LNCaP clone FGC (cell line): ENCODE measurements around the gene UGT3A2.

Experiments
- DNase-seq: peaks from one replicate; pipeline ENCODE4 v3.0.0-alpha.2; 2011; ENCODE audit warnings: low read depth
- H3K4me3 ChIP-seq: 2 replicates; pipeline ENCODE4 v1.5.1; 2011; ENCODE audit warnings: mild to moderate bottlenecking, low read depth, low read length, control low read depth
- CTCF ChIP-seq: IDR thresholded peaks from 2 replicates; pipeline ENCODE4 v1.5.1; 2012; ENCODE audit warnings: mild to moderate bottlenecking; ENCODE audit not compliant: control insufficient read depth, insufficient read depth; ENCODE audit errors: extremely low read depth

The UGT3A2 gene

DNA sequence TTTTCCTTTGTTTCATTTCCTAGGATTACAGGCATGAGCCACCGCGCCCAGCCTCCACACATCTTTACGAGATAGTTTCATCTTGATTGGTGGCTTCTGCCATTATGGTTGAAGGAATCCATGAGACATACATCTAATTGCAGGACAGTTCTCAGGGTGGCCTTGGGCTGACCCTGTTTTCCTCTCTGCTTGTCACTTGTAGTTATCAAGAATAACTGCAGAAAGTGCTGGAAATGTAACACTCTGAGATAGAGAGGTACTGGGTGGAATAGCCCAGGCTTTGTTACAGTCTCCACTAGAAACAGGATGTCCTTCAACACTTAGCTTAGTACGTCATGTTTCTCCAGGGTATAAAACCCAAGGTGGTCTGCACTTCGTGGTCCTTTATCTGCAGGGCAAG lies 10.7 kb downstream of the UGT3A2 start:
- TF ChIP-seq CTCF = no peak
- no peak for DNase-seq
- no peak overlapping the region for H3K4me3 ChIP-seq

DNA sequence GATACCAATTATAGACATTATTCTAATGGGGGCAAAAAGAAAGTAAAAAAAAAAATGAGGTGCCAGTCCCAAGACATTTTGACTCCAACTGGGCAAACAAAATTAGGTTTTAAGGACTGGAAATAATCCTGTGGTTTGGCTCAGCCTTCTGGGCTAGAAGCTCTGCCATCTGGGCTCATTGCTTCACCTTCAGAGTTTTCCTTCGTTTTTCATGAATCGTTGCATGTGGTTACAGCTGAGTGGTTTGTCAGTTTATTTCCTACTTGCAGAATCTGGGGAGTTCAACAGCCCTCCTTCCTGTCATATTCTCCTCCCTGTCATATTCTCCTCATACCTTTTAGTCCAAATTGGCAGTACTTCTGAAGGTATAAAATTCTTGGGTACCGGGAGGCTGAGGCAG lies 12.0 kb downstream of the UGT3A2 start:
- no peak for DNase-seq
- no peak overlapping the region for H3K4me3 ChIP-seq

DNA sequence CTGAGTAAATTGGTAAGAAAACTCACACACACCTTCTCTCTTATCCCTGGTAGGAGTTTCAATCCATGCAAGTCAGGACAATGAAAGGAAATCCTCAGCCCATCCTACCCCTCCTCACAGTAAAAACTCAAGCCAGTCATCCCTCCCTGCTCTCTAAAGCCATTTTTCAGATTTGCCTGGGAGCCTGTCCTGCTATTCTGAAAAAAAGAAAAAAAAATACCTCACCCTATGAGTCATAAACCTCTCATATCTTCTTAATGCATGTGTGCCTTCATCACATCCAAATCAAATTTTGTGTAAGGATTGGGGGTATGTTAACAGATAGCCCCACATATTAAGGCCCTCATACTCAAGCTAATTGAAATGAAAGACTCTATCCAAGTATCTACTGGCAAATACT lies 14.1 kb downstream of the UGT3A2 start:
- no peak for TF ChIP-seq CTCF
- no peak overlapping the region for H3K4me3 ChIP-seq
- no peak for DNase-seq

More for the DNA sequence above, 12.0 kb downstream of the UGT3A2 start:
- TF ChIP-seq CTCF = no peak

DNA sequence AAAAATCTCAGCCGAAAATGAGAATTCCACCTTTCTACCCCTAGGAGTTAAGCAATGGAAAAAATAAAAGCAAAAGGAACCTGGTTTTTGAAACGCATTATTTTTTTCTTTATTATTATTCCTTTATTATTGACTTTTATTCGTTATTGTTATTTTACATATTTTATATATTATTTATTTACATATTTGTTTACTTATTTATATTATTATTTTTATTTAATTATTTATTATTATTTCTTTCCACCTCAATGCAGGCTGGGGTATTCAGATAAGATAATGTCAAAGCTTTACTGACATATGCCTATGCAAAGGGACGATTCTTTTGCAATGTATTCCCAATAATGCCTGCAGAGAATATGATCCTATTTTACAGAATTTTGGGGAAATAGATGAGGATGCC lies 16.7 kb downstream of the UGT3A2 start:
- no peak for DNase-seq
- H3K4me3 ChIP-seq = no peak overlapping the region
- no peak for TF ChIP-seq CTCF

- DNase-seq = no peak
- H3K4me3 ChIP-seq = no peak overlapping the region
- TF ChIP-seq CTCF = no peak
These were observed 19.1 kb downstream of the UGT3A2 start for GRCh38 chr5:36047384-36048160.

GRCh38 chr5:36045895-36046294 lies 20.8 kb downstream of the UGT3A2 start:
- no peak for TF ChIP-seq CTCF

GRCh38 chr5:36041537-36041845 lies 25.2 kb downstream of the UGT3A2 start:
- no peak for DNase-seq
- H3K4me3 ChIP-seq = no peak overlapping the region
- peak; percentile 27; the same call in 1 of the 2 replicates for TF ChIP-seq CTCF

More at GRCh38 chr5:36045895-36046294, 20.8 kb downstream of the UGT3A2 start:
- DNase-seq = peak; percentile 30
- H3K4me3 ChIP-seq = no peak overlapping the region
